Pancreas (tissue), 10 donors: ENCODE data around the gene PPP1R11. TPM values are rescaled to one million over a fixed set of nuclear protein-coding genes. Genes with fewer than 3 reads are reported as not detected.

Experiments used
- ATAC-seq, 4 donors: fragments of 200-7000 bp; cut with Tn5 transposase; one replicate each; pipeline versions ENCODE4 v1.8.0 to v1.9.1; 2020; ENCODE audit warnings: mild to moderate bottlenecking in 4 of 4, moderate library complexity in 4 of 4
- DNase-seq, 6 donors: peaks; one replicate each; pipeline ENCODE4 v3.0.0-alpha.2; 2020
- FAIRE-seq: peaks from 2 replicates; lab custom pipeline; 2012; peaks lifted over from hg19 to GRCh38; lab: Jason Lieb, UNC
- H3K27ac ChIP-seq, 4 donors: fragments of 200-600 bp; sonication (generic); 1 replicate in 3 of 4; 2 replicates in 1 of 4; pipeline versions ENCODE4 v1.5.0 to v1.8.0; 2020
- H3K27me3 ChIP-seq, 4 donors: fragments of 200-600 bp; one replicate each; pipeline ENCODE4 v1.8.0; 2021
- H3K36me3 ChIP-seq, 3 donors: fragments of 200-600 bp; sonication (generic) in 1 of 3; one replicate each; pipeline versions ENCODE4 v1.5.0 to v1.8.0; 2020 to 2021
- H3K4me1 ChIP-seq, 3 donors: fragments of 200-600 bp; one replicate each; pipeline ENCODE4 v1.8.0; 2021
- H3K4me3 ChIP-seq, 4 donors: fragments of 200-600 bp; sonication (generic) in 2 of 4; one replicate each; pipeline versions ENCODE4 v1.5.0 to v1.8.0; 2020 to 2021
- H3K9me3 ChIP-seq, 4 donors: fragments of 200-600 bp; one replicate each; pipeline ENCODE4 v1.8.0; 2021
- WGBS, 2 donors: extraction: QIAGEN DNeasy Blood & Tissue Kit; methylation state at CpG; one replicate each; pipeline ENCODE4 v1.1.7; 2013; 5-methylcytosine and 5-hydroxymethylcytosine counted together
- intact Hi-C, 3 donors: fragments of 100-400 bp; cut with DNase I; formaldehyde crosslinking; loops; one replicate each; pipeline versions ENCODE4 v1.11.1 to v1.14.2; 2022
- polyA plus RNA-seq, 2 donors: library from polyadenylated mRNA; stranded (reverse); fragments of 200-250 nt; gene quantifications; one replicate each; pipeline ENCODE4 v1.2.3, GENCODE V29; 2013
- total RNA-seq, 6 donors: library from RNA; stranded (reverse); fragmentation: NEBNext Ultra II Directional in 4 of 6; extraction: Animal tissue kit (Norgen Biotek cat#: 25700) in 4 of 6; gene quantifications; one replicate each; pipeline versions ENCODE4 v1.2.1 to v1.2.4, GENCODE V29; 2021 to 2023
- TF ChIP-seq, protein P1 (sequence below), 4 donors: fragments of 200-600 bp; sonication (generic) in 3 of 4; IDR thresholded peaks; one replicate each; pipeline versions ENCODE4 v1.5.0 to v1.8.0; 2021; ENCODE audit warnings: antibody characterized with exemption in 4 of 4
- donor health status: healthy with polysubstance abuse.
- donor health status: DM: no; HTN: no; CAD: no; lungs with moderate emphysema.
- donor health status: DM: no; HTN: no; CAD: no.
- donor health status: control.
- donor health status: control.
- donor health status: Bipolar disorder and iron deficiency.
- donor health status: DM: yes; HTN: yes; CAD: no.
- donor health status: DM: no; HTN: no; CAD: no.
- donor health status: DM: no; HTN: no; CAD: no.
- donor health status: DM: yes; HTN: yes; CAD: no.

PPP1R11 gene
- total and polyA plus RNA-seq, 8 donors = 17.9 to 36.9 (median 23.8) TPM

DNA sequence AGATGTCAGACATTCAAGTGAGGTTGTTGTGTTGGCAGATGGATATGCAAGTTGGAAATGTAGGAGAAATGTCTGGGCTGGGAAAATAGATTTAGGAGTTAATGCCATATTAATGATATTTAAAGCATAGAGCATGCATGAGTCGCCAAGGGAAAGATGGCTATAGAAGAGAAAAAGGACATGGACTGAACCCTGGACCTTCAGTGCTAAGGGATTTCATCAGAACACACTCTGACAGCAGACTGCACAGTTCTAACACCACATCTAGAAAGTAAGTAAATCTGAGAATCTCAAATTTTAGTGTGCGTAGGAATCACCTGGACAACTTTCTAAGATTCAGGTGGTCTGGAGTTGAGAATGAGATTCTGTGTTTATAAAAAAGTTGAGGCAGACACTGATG, 23.3 kb upstream of the PPP1R11 start:
- ATAC-seq (no peak), DNase-seq (no peak), FAIRE-seq (no peak)
- no peak overlapping the region for H3K27ac ChIP-seq
- 96% methylated on average over 2 of the region's 2 CpGs for WGBS, 2 donors
- no peaks in the 10 kb centered on the region for H3K9me3 ChIP-seq
- intact Hi-C loops = no loop called here
- no peaks in the 10 kb centered on the region for H3K36me3 ChIP-seq
- TF ChIP-seq, protein P1, sequence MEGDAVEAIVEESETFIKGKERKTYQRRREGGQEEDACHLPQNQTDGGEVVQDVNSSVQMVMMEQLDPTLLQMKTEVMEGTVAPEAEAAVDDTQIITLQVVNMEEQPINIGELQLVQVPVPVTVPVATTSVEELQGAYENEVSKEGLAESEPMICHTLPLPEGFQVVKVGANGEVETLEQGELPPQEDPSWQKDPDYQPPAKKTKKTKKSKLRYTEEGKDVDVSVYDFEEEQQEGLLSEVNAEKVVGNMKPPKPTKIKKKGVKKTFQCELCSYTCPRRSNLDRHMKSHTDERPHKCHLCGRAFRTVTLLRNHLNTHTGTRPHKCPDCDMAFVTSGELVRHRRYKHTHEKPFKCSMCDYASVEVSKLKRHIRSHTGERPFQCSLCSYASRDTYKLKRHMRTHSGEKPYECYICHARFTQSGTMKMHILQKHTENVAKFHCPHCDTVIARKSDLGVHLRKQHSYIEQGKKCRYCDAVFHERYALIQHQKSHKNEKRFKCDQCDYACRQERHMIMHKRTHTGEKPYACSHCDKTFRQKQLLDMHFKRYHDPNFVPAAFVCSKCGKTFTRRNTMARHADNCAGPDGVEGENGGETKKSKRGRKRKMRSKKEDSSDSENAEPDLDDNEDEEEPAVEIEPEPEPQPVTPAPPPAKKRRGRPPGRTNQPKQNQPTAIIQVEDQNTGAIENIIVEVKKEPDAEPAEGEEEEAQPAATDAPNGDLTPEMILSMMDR (IDR thresholded peaks at IDR 0.05) = no peak
- H3K27me3 ChIP-seq = no peaks in the 10 kb centered on the region
- H3K4me3 ChIP-seq = no peak overlapping the region
- no peaks in the 10 kb centered on the region for H3K4me1 ChIP-seq

DNA sequence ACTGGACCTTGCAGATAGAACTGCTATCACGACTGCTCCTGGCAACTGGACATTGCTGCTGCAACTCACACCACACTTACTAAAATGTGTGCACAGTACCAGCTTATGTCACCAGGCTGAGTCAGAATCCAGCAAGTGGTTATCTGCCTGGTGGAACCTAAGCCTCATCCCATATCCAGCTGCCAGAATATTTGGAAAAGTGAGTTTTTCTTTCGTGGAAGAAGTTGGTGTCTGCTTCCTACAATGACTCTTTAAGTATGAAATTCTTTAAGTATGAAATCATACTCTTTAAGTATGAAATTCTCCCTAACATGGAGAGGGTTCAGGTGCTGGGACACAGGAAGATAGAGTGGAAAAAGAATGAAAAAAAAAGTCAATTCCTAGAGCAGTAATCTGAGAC, 22.4 kb upstream of the PPP1R11 start:
- Histone ChIP-seq H3K27me3 (no peaks in the 10 kb centered on the region), H3K9me3 (no peaks in the 10 kb centered on the region), H3K27ac (peak overlapping the region in 1 of 4 donors; percentile 8), H3K36me3 (no peaks in the 10 kb centered on the region), H3K4me1 (no peaks in the 10 kb centered on the region), H3K4me3 (no peak overlapping the region)
- intact Hi-C loops = no loop called here
- whole genome bisulfite sequencing, 2 donors = 39 to 49% methylated on average over 2 of the region's 2 CpGs
- TF ChIP-seq, protein P1 (IDR thresholded peaks at IDR 0.05) = no peak
- ATAC-seq (peak in 2 of 4 donors; percentile 28 to 51), FAIRE-seq (no peak), DNase-seq (no peak)

DNA sequence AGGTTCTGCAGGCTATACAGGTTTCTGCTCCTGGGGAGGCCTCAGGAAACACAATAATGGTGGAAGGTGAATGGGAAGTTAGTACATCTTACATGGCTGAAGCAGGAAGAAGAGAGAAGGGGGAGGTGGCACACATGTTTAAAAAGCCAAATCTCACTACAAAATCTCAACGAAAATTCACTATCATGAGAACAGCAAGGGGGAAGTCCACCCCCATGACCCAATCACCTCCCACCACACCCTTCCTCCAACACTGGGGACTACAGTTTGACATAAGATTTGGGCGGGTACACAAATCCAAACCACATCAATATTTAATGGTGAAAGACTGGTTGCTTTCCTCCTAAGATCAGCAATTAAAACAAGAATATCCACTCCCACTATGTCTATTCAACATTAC, 19.8 kb upstream of the PPP1R11 start:
- Histone ChIP-seq H3K36me3 (no peaks in the 10 kb centered on the region), H3K27ac (no peak overlapping the region), H3K9me3 (no peaks in the 10 kb centered on the region), H3K4me3 (no peak overlapping the region), H3K4me1 (no peaks in the 10 kb centered on the region), H3K27me3 (no peaks in the 10 kb centered on the region)
- TF ChIP-seq, protein P1 (IDR thresholded peaks at IDR 0.05) = no peak
- no peak for ATAC-seq
- no peak for DNase-seq
- no peak for FAIRE-seq
- 58 to 65% methylated on average over 2 of the region's 2 CpGs for WGBS, 2 donors
- intact Hi-C loops = no loop called here

DNA sequence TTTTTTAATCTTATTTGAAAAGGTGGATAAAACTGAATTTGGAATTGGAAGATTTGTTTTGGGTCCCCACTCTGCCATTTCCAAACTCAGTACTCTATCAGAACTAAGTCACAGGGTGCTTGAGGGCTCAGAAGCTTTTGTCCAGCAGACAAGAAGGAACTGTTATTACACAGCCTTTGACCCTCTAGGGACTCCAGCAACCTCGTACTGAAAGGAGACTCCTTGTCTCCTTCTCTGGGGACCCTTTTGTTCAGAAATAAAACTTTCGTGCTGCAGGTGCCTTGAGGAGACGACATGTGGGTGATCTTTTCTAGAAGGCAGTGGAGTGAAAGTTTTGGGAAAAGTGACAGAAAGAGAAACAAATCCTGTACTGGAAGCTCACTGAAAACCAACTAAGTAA, 13.3 kb upstream of the PPP1R11 start:
- Histone ChIP-seq H3K27me3 (no peaks in the 10 kb centered on the region), H3K4me3 (no peak overlapping the region), H3K4me1 (no peaks in the 10 kb centered on the region), H3K27ac (no peak overlapping the region), H3K9me3 (no peaks in the 10 kb centered on the region), H3K36me3 (peaks cover 0 to 4% (median 0%) of the 10 kb centered on the region in 3 donors)
- DNase-seq = no peak
- TF ChIP-seq, protein P1 (IDR thresholded peaks at IDR 0.05) = no peak
- intact Hi-C loops = no loop called here
- no peak for ATAC-seq
- 83 to 89% methylated on average over 3 of the region's 3 CpGs for WGBS, 2 donors
- no peak for FAIRE-seq

DNA sequence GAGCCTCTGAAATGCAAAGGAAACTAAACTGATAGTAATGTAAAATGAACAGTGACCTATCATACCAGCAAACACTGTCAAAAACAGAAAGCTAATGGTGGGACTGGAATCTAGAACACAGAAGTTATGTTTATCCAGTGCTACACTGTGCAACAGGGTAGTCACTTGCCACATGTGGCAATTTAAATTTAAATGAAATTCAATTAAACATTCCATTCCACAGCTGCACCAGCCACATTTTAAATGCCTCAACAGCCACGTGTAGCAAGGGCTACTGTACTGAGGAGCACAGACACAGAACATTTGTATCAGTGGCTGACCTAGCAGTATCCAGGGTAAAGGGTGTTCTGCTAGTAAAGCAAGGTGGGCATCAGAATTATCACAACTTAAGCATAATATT, 11.5 kb upstream of the PPP1R11 start:
- no peak overlapping the region for H3K27ac ChIP-seq
- intact Hi-C loops = no loop called here
- ATAC-seq (no peak), FAIRE-seq (no peak), DNase-seq (no peak)
- WGBS, 2 donors = 45 to 55% methylated on average over 1 of the region's 1 CpG
- H3K9me3 ChIP-seq = no peaks in the 10 kb centered on the region
- no peak overlapping the region for H3K4me3 ChIP-seq
- no peaks in the 10 kb centered on the region for H3K27me3 ChIP-seq
- peaks cover 0 to 4% (median 0%) of the 10 kb centered on the region in 3 donors for H3K36me3 ChIP-seq
- peaks cover 6 to 12% (median 8%) of the 10 kb centered on the region in 3 donors for H3K4me1 ChIP-seq
- TF ChIP-seq, protein P1 (IDR thresholded peaks at IDR 0.05) = no peak
